ENCODE results near the gene MEST.

Gene MEST

GRCh38 chr7:130489140-130489983 is 2.5 kb upstream of the MEST start:
- Histone ChIP-seq H3K9ac (ENCODE audit: low read length) (no peak overlapping the region), H3K9me2 (replicated peaks; ENCODE audit: insufficient read depth, low read length) (no peaks in the 10 kb centered on the region), H3K36me3 (ENCODE audit: low read length) (no peaks in the 10 kb centered on the region), H3K4me2 (ENCODE audit: low read depth, low read length, poor library complexity, severe bottlenecking) (no peak overlapping the region), H4K20me1 (ENCODE audit: low read depth, low read length) (no peaks in the 10 kb centered on the region), H3K4me3 (ENCODE audit: insufficient read depth, low read length, poor library complexity, severe bottlenecking) (no peak overlapping the region), H3K79me2 (ENCODE audit: insufficient read depth, low read length) (no peaks in the 10 kb centered on the region), H3K9me3 (ENCODE audit: insufficient read depth, low read length) (peaks cover 7% of the 10 kb centered on the region; the same call in 1 of the 2 replicates), H3K27ac (ENCODE audit: low read depth, low read length) (no peak overlapping the region), H2AFZ (ENCODE audit: low read depth, low read length, severe bottlenecking) (no peak overlapping the region), H3K27me3 (ENCODE audit: low read length) (no peaks in the 10 kb centered on the region), H3F3A (ENCODE audit: insufficient read depth) (peaks cover 7% of the 10 kb centered on the region; the same call in 1 of the 2 replicates)
- no peak for TF ChIP-seq EZH2phosphoT487 (conservative IDR thresholded peaks at IDR 0.05; ENCODE audit: low read length)
- TF ChIP-seq CTCF (IDR thresholded peaks at IDR 0.05; ENCODE audit: insufficient read depth, low read length, poor library complexity, severe bottlenecking), result no peak

DNA sequence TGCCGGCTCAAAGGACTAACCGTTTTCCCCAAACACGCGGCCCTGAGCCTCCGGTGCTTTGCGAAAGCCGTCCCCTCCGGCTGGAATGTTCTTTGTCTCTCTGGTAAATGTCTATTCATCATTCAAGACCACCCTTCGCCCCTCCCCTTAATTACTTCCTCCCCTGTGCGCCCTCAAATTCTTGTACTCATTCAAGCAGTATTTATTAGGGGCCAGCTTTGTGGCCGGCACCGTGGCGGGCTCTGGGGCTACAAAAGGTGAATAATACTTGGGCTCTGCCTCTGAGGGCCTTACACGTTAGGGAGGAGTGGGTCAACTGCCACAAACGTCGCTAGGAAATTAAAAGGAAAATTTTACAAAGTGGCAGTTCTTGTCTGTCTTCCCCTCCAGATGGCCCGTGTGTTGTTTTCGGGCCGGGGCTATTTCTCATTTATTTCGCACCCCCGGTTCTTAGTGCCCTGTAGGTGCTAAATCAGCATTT is 1.5 kb upstream of the MEST start:
- Histone ChIP-seq H3K36me3 (ENCODE audit: low read length) (no peaks in the 10 kb centered on the region), H2AFZ (ENCODE audit: low read depth, low read length, severe bottlenecking) (no peak overlapping the region), H3K27me3 (ENCODE audit: low read length) (no peaks in the 10 kb centered on the region), H3K9me2 (replicated peaks; ENCODE audit: insufficient read depth, low read length) (no peaks in the 10 kb centered on the region), H3K79me2 (ENCODE audit: insufficient read depth, low read length) (no peaks in the 10 kb centered on the region), H3F3A (ENCODE audit: insufficient read depth) (peaks cover 7% of the 10 kb centered on the region; the same call in 1 of the 2 replicates), H4K20me1 (ENCODE audit: low read depth, low read length) (no peaks in the 10 kb centered on the region), H3K4me3 (ENCODE audit: insufficient read depth, low read length, poor library complexity, severe bottlenecking) (no peak overlapping the region), H3K4me2 (ENCODE audit: low read depth, low read length, poor library complexity, severe bottlenecking) (no peak overlapping the region), H3K9me3 (ENCODE audit: insufficient read depth, low read length) (peaks cover 7% of the 10 kb centered on the region; the same call in 1 of the 2 replicates), H3K9ac (ENCODE audit: low read length) (no peak overlapping the region), H3K27ac (ENCODE audit: low read depth, low read length) (no peak overlapping the region)
- TF ChIP-seq EZH2phosphoT487 (conservative IDR thresholded peaks at IDR 0.05; ENCODE audit: low read length) (no peak), CTCF (IDR thresholded peaks at IDR 0.05; ENCODE audit: insufficient read depth, low read length, poor library complexity, severe bottlenecking) (no peak)

DNA sequence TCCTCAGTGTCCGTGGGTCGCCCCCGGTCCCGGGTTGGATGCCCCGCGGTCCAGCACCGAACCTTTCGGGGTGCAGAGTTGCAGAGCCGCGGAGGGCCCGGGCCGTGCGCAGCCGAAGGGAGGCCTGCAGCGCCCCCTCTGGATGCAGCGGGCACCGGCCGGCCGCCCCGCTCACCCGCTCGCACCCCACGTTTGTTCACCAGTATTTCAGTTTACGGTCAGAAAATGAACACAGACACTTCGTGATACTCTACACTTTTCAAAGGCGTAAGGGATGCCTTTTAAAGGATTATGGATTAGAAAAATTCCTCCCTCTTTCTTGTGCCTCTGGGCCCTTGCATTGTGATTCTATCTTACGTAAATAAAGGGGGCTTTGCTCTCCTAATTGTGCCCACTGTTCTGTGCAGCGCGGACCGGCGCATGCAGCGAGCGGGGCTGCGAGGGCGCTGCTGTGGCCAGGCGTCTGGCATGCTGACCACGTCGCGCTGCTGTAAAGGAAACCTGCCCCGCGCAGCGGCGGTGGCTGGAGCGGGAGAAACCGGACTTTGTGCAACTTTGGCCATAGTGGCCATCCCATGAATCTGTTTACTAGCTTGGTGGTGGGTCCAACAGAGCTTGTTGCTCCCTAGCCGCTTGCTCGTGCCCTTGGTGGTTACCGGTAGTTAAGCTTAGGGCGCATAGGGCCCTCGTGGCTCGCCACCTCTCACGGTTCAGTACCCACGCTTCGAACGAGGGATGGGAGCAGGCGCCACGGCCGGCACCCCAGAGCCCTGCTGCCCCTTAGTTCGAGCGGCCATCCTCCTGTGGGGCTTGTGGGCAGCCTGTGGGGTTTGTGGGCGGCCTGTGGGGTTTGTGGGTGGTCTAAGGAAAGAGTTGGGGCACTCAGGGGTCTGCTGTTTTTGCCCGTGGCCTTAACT is 739 bp upstream of the MEST start:
- no peak overlapping the region for H3K4me2 ChIP-seq (ENCODE audit: low read depth, low read length, poor library complexity, severe bottlenecking)
- H3K79me2 ChIP-seq (ENCODE audit: insufficient read depth, low read length), result no peaks in the 10 kb centered on the region
- no peak overlapping the region for H2AFZ ChIP-seq (ENCODE audit: low read depth, low read length, severe bottlenecking)
- H3K4me3 ChIP-seq (ENCODE audit: insufficient read depth, low read length, poor library complexity, severe bottlenecking), result no peak overlapping the region
- TF ChIP-seq CTCF (IDR thresholded peaks at IDR 0.05; ENCODE audit: insufficient read depth, low read length, poor library complexity, severe bottlenecking) (no peak), EZH2phosphoT487 (conservative IDR thresholded peaks at IDR 0.05; ENCODE audit: low read length) (no peak)
- H3K27ac ChIP-seq (ENCODE audit: low read depth, low read length), result no peak overlapping the region
- H3K27me3 ChIP-seq (ENCODE audit: low read length), result no peaks in the 10 kb centered on the region
- H3K9me3 ChIP-seq (ENCODE audit: insufficient read depth, low read length), result peaks cover 7% of the 10 kb centered on the region; the same call in 1 of the 2 replicates
- H3K36me3 ChIP-seq (ENCODE audit: low read length), result no peaks in the 10 kb centered on the region
- H3F3A ChIP-seq (ENCODE audit: insufficient read depth), result peaks cover 7% of the 10 kb centered on the region; the same call in 1 of the 2 replicates
- H3K9me2 ChIP-seq (replicated peaks; ENCODE audit: insufficient read depth, low read length), result no peaks in the 10 kb centered on the region
- H4K20me1 ChIP-seq (ENCODE audit: low read depth, low read length), result no peaks in the 10 kb centered on the region
- H3K9ac ChIP-seq (ENCODE audit: low read length), result no peak overlapping the region

Measured in SU-DHL-6 (cell line).